ENCODE results near the gene OAT.

OAT gene

DNA sequence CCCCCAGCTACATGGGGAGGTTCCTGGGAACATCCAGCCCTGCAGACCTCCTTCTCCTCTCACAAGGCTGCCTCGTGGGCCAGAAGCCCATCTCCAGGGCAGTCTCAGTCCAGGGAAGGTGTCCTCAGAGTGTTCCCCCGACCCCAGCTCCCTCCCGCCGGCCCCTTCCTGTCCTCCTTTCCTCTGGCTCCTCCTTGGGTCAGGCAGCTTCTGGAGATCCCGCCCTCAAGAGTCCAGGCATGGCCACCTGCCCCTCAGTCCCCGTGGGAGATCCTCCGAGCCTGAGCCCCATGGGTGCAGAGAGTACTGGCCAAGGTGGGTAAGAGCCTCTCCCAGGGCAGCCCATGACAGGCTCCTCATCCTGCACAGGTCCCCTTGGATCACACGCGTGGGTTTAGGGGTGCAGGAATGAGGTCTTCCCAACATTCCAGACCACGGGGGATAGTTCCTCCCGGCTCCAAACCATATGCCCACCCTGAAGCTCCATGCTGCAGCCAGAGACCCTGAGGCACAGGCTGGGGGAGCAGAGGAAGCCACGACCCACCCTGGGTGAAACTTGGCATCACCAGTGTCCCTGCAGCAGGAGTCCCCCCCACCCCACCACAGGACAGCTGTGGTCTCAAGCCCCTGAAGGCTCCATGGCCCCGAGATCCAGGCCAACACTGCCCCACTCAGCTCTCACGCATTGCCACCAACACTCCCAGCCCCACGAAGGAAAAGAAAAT, 65.5 kb downstream of the OAT start:
- no peak for DNase-seq (ENCODE audit: low spot score)

DNA sequence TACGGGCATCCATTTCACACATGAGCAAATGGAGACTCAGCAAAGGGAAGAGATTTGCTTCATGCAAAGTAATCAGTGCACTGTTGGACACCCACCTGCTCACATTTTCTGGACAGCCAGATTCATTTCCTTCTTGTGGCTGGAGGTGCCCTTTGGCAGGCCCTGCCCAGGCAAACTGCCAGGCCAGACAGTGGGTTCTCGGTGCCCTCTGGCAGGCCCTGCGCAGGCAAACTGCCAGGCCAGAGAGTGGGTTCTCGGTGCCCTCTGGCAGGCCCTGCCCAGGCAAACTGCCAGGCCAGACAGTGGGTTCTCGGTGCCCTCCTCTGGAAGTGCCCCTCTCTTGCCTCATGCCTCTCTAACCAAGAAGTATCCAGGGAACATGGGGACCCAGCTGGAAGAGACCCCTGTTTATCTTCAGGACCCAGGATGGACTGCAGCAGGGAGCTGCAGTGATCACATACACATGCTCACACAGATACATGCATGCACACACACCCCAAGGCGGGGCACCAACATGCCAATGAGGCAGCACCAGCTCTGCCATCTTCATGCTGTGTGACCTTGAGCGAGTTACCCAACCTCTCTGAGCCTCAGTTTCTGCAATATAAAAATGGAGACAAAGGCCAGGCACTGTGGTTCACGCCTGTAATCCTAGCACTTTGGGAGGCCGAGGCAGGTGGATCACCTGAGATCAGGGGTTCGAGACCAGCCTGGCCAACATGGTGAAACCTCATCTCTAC, 67.1 kb downstream of the OAT start:
- DNase-seq (ENCODE audit: low spot score), result no peak

- no peak for DNase-seq (ENCODE audit: low spot score)
Measured at GRCh38 chr10:124350806-124351205, 67.9 kb downstream of the OAT start.

GRCh38 chr10:124349996-124350280, 68.8 kb downstream of the OAT start:
- DNase-seq (ENCODE audit: low spot score), result no peak

DNA sequence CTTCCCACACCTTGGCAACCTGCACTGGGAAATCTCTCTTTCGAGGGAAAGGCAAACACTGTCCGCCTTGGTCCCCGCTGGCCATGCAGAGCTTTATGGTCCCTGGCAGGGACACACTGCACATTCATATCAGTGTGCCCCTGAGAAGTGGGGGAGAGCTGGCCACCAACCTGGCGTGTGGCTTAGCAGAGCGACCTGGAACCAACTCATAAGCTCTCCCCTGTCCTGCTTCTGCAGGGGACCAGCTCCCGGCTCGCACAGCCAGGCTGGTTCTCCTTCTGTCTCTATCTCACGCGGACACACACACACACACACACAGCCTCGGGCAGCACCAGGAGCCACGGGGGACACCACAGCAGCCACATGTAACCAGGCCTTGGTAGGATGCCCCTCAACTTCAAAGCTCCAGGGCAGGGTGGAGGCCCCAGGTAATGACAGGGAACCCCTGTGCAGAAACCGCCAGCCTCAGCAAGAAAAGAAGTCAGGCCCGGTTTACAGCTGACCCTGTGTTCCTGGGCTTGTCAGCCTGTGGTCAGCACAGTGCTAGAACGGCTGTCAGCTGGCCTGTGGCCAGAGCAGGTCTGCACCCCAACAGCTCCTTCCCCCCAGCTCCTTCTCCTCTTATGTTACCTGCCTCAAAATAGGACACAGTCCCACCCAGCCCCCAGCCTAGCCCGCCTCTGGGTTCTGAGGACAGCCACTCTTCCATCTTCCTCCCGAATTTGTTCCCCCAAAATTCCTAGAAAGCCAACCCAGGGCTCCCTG, 69.3 kb downstream of the OAT start:
- DNase-seq (ENCODE audit: low spot score), result no peak

DNA sequence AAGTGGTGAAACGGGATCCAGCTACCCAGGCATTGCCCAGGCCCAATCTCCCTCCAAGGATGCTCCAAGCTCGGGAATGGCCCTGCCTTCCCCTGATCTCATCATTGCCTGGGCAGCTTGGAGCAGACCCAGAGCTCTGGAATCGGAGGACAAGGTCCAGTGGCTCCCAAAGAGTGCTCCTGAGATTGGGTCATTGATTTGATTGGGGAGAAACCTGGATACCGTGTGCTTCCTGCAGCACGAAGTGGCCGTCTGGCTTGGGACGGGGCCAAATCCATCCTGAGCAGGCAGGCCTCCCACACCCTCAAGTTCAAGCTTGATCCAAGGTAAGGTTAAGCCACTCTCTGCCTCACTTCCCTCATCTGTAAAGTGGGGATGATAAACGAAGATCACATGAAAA, 69.9 kb downstream of the OAT start:
- DNase-seq (ENCODE audit: low spot score), result no peak

DNA sequence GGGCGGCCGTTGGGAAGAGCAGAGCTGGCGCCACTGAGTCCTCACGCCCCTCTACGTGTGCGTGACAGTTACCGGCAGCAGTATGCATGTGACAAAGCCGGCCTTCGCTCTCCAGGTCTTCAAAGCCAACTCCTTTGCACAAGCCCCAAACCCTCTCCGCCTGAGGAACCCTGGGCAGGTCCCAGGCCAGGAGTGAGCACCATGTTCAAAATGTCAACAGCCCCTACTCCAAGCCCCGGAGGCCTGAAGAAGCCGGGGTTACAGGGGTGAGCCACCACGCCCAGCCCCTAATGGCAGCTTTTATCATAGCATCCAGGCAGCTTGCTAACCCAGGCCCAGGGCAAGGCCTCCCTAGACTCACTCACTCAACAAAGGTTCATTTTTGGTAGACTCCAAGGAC, 70.8 kb downstream of the OAT start:
- DNase-seq (ENCODE audit: low spot score), result no peak
